Activated CD4-positive, alpha-beta T cell treated with anti-CD3 and anti-CD28 coated beads for 4 hours (primary cell): ENCODE results near the gene UBASH3A.

Source experiments
- DNase-seq, 2 donors: peaks; one replicate each; pipeline ENCODE4 v3.0.0-alpha.2; 2020

UBASH3A gene

DNA sequence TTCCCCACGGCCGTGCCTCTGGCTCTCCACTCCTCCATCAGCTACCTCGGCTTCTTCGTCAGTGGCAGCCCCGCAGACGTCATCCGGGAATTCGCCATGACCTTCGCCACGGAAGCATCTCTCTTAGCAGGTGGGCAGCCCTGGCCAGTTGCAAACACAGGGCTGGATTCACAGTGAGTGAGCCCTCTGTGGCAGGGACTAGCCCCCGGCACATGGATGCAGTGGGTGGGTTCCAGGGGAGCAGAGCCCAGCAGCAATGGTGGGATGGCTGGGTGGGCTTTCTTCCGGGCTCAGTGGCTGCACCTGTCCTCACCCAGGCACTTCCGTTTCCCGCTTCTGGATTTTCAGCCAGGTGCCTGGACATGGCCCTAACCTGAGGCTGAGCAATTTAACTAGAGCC lies 9.4 kb downstream of the UBASH3A start:
- DNase-seq: no peak

- DNase-seq: peak in 1 of 2 donors; percentile 42
These were observed 9.8 kb downstream of the UBASH3A start for GRCh38 chr21:42413500-42413899.

GRCh38 chr21:42414066-42414465 lies 10.4 kb downstream of the UBASH3A start:
- DNase-seq: no peak

DNA sequence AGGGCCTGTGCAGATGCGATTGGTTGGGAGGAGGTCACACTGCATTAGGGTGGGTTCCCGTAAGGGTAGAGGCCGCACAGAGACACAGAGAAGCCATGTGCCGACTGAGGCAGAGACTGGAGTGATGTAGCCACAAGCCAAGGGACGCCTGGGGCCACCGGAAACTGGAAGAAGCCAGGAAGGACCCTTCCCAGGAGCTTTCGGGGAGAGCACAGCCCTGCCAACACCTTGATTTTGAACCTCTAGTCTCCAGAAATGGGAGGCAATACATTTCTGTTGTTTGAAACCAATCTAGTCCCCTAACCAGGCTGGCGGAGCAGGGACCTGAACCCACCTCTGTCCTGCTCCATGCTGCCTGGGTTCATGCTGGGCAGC lies 10.8 kb downstream of the UBASH3A start:
- no peak for DNase-seq

GRCh38 chr21:42414928-42415769 lies 11.4 kb downstream of the UBASH3A start:
- DNase-seq: peak; percentile 95 to 97

GRCh38 chr21:42417533-42417932 lies 13.8 kb downstream of the UBASH3A start:
- no peak for DNase-seq

- no peak for DNase-seq
These were observed 15.2 kb downstream of the UBASH3A start for GRCh38 chr21:42418886-42419285.

DNA sequence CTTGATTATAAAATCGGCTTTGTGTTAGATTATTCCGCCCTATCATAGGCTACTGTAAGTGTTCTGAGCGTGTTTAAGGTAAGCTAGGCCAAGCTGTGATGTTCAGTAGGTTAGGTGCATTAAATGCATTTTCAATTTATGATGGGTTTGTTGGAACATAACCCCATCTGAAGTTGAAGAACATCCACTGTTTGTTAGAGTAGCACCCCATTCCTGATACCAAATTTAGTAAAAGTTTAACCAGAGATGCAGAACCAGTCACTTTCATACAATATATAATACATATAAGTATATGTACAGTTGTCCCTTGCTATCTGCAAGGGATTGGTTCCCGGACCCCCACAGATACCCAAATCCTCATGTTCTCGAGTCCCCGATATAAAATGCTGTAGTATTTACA lies 16.1 kb downstream of the UBASH3A start:
- DNase-seq: no peak

GRCh38 chr21:42421018-42421793 lies 17.5 kb downstream of the UBASH3A start:
- peak; percentile 37 to 42 for DNase-seq

GRCh38 chr21:42423197-42423675 lies 19.5 kb downstream of the UBASH3A start:
- peak; percentile 42 to 52 for DNase-seq

DNA sequence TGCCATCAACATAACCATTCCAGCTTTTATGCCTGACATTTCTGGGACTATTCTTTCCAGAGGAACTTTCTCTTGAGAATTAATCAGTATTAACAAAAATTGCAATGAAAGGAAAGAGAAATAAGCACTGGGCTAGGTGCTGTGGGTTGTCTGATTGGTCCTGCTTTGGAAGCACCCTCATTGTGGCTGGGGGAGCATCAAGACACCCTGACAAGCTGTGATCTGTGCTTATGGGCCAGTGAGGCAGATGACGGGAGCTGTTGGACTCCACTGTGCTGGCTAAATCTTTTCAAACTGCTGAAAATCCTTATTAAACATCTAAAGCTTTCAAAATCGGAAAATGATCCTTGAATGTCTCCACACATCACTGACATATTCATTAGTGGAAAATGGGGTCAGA lies 20.0 kb downstream of the UBASH3A start:
- no peak for DNase-seq

- DNase-seq: peak; percentile 62 to 65
These were observed 21.3 kb downstream of the UBASH3A start for GRCh38 chr21:42424914-42425541.

- DNase-seq: no peak
These were observed 21.9 kb downstream of the UBASH3A start for GRCh38 chr21:42425591-42425990.

GRCh38 chr21:42426424-42426823 lies 22.7 kb downstream of the UBASH3A start:
- DNase-seq: no peak

DNA sequence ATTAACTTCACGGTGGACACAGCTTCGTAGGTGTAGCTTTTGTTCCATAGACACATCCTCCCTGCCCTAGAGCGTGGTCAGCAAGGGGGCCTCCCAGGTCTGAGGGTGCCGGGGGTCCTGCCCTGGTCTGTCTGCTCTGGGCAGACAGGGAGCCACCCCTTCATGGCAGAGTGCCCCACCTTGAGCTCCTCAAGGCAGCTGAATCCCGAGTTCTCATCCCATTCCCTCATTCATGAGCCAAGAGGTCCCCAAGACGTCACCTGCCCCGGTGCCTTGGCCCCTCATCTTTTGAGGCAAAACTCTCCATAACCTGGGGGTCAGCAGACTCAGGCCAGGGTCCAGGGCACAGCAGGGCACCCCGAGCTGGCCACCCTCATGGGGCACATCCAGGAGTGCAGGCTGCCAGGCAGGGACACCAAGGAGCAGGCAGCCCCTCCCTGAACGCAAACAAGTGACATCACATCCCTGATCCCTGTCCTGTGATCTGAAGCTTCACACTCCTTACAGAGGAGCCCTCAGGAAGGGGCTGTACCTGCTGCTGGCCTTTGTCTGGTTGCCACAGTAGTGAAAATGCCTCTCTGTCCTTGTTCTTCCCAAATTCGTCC lies 23.3 kb downstream of the UBASH3A start:
- DNase-seq: no peak

DNA sequence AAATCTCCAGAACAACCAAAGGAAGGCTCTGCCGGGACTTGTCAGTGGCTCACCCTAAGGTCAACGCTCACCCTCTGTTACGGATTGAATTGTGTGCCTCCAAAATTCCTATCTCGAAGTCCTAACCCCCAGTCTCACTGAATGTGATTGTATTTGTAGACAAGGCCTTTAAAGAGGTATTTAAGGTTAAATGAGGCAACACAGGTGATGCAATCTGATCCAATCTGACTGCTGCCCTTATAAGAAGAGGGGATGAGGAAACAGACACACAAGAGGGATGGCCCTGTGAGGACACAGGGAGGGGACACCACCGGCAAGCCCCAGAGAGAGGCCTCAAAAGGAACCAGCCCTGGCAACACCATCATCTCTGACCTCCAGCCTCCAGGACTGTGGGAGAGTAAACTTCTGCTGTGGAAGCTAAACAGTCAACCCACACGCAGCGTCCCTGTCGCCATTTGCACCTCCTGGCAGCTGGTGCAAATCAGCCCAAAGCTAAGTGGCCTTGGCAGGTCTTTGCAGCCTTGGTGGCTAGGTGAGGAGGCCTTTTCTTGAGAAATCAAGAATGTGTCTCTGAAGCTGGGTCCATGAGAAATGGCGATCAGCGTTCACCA lies 24.2 kb downstream of the UBASH3A start:
- DNase-seq: no peak

GRCh38 chr21:42429021-42429420 lies 25.3 kb downstream of the UBASH3A start:
- no peak for DNase-seq

DNA sequence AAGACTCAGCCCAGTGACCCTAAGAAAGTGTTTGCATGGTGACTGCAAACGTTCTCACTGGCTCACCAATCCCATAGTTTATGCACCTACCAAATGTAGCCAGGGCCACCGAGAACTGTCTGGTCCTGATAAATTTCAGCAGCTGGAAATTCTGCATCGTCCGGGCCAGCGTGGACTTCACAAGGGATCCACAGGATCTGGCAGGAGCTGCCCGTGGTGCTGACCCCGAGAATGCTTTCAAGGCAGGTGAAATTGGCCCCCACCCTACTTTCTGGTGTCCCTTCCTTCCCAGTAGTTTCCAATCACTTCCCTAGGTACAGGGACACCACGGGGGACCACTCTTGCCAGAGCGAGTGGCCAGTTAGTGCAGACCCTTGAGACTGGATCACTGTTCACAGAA lies 26.2 kb downstream of the UBASH3A start:
- no peak for DNase-seq

DNA sequence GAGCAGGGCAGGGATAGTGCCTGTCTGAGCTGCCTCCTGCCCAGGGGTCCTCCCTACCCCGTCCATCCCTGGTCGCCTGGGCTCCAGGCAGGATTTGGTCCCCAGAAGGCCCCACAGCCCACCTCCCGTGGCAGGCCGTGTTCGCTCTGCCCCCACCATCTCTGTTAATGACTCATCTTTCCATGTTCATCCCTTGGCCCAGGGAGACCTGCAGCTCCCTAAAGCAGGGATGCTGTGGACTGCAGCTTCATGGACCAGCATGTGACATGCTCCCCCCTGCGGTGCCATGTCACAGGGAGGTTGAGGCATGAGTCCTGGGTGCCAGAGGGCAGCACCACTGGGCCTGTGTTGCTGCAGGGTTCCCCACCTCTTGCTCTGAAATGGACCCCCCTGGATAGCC lies 26.8 kb downstream of the UBASH3A start:
- DNase-seq: no peak

DNA sequence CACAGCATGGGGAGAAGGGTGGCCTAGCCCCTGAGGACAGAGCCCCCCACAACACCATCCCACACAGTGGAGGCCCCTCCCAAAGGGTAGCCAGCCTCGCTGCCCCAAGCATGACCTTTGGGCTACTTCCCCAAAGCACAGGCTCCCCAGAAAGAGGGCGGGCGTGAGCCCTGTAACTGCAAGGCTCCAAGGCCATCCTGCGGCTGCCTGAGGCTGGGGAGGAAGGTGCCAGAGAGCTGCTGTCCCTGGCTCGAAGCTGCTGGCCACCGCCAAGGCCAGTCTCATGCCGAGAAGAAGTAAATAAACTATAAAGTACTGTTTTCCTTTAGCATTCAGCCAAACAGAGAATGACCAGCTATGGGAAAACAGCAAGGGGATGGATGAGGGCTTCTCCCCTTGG lies 27.5 kb downstream of the UBASH3A start:
- no peak for DNase-seq

GRCh38 chr21:42432695-42433094 lies 29.0 kb downstream of the UBASH3A start:
- DNase-seq: no peak

- DNase-seq: no peak
These were observed 30.3 kb downstream of the UBASH3A start for GRCh38 chr21:42433946-42434551.
